LoVo (cell line): ENCODE measurements around the gene S100A12.

ENCODE experiments used
- DNase-seq: peaks from one replicate; pipeline ENCODE4 v3.0.0-alpha.2; 2016; ENCODE audit warnings: low spot score

S100A12 gene

DNA sequence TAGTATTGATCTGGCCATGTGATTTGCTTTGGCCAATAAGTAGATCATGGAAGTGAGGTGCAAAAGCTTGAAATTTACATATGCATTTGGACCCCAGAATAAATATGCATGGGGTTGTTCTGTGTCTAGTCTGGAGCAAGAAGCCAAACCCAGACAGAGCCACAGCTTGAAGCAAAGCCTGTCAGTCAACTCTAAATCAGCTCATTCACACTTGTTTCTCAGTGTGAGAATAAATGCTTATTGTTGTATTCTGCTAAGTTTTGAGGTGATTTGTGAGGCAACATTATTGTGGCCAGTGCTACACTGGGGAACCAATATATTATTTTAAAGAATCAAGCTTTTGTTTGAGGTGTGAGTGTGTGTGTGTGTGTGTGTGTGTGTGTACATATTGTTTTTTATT is 50.5 kb downstream of the S100A12 start:
- no peak for DNase-seq
